HG03135 (cell line): ENCODE results near the gene NF2.
"Not testable (repeated sequence)": the region's sequence is repeated elsewhere in the genome, so short reads cannot be mapped to it uniquely, and the experiment has no call there.

Experiments used
- ATAC-seq: cut with Tn5 transposase; IDR thresholded peaks from one replicate; pipeline ENCODE4 v1.9.1; 2021; ENCODE audit warnings: mild to moderate bottlenecking, moderate library complexity; ENCODE audit not compliant: unreplicated experiment

The NF2 gene

DNA sequence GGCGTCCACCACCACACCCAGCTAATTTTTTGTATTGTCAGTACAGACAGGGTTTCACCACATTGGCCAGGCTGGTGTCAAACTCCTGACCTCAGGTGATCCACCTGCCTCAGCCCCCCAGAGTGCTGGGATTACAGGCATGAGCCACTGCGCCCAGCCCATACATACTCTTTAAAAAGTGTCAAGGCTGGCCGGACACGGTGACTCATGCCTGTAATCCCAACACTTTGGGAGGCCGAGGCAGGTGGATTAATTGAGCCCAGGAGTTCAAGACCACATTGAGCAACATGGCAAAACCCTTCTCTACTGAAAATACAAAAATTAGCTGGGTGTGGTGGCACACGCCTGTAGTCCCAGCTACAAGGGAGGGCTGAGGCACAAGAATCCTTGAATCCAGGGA lies 9.0 kb upstream of the NF2 start:
- ATAC-seq = not testable (repeated sequence)

DNA sequence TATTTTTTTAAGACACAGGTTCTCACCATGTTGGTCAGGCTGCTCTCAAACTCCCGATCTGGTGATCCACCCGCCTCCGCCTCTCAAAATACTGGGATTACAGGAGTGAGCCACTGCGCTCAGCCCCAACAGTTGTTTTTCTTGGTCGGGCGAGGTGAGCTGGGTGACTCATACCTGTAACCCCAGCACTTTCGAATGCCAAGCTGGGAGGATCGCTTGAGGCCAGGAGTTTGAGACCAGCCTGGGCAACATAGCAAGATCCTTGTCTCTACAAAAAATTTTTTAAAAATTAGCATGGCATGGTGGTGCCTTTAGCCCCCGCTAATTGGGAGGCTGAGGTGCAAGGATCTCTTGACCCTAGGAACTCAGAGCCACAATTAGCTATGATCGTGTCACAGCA lies 7.0 kb upstream of the NF2 start:
- no peak for ATAC-seq

DNA sequence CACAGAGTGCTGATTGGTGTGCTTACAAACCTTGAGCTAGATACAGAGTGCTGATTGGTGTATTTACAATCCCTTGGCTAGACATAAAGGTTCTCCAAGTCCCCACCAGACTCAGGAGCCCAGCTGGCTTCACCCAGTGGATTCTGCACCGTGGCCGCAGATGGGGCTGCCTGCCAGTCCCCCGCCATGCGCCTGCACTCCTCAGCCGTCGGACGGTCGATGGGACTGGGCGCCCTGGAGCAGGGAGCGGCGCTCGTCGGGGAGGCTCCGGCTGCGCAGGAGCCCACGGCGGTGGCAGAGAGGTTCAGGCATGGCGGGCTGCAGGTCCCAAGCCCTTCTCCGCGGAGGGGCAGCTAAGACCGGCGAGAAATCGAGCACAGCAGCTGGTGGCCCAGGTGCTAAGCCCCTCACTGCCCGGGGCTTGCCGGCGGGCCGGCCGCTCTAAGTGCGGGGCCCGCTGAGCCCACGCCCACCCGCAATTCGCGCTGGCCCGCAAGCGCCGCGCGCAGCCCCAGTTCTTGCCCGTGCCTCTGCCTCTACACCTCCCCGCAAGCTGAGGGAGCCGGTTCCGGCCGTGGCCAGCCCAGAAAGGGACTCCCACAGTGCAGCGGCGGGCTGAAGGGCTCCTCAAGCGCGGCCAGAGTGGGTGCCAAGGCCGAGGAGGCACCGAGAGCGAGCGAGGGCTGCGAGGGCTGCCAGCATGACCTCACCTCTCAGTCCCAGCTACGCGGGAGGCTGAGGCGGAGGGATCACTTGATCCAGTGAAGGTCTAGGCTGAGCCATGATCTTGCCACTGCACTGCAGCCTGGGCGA lies 5.4 kb upstream of the NF2 start:
- ATAC-seq = not testable (repeated sequence)

DNA sequence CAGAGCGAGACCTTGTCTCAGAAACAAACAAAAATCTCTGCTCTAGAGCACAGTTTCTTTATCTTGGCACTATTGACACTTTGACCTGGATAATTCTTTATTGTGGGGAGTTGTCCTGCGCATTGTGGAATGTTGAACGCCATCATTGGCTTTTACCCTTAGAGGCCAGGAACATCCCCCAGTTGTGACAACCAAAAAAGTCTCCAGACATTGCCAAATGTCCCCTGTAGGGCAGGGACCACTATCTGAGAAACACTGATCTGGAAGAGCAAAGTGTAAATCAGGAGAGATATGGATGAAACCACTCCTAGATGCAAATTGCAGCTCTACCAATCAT lies 4.8 kb upstream of the NF2 start:
- ATAC-seq = no peak

DNA sequence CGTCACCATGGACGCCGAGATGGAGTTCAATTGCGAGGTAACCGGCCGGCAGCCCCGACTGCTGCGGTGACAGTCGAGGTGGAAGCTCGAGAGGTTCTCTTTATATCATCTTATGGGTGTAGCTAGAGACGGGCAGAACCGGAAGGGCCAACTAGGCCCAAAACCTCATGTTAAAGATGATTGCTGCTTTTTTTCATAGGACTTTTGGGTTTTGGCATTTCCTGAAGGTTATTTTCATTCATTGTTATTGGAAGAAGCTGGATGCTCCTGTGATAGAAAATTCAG lies 585 bp downstream of the NF2 start:
- ATAC-seq = no peak

- ATAC-seq = no peak
These were observed 2.1 kb downstream of the NF2 start for GRCh38 chr22:29605527-29605850.

DNA sequence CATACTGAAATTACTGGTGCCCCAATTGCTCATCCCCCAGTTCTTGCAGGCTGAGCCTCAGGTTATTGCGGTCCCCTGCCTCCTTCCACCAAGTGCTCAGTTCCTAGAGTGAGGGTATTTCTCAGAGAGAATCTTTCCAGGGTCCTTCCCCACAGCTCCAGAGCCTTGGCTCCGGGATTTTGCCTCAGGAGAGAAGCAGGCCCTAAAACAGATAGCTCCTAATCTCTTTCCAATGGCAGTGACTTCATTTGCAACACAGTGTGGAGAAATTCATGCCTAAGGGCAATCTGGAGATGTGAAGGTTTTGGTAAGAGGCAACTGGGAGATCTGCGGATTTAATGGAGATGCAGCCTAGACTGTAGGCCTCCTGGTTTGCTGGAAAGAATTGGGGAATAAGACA lies 2.9 kb downstream of the NF2 start:
- no peak for ATAC-seq

GRCh38 chr22:29607426-29607825 lies 4.0 kb downstream of the NF2 start:
- ATAC-seq = no peak

- ATAC-seq = no peak
These were observed 5.7 kb downstream of the NF2 start for GRCh38 chr22:29609139-29609538.

- no peak for ATAC-seq
These were observed 7.3 kb downstream of the NF2 start for GRCh38 chr22:29610780-29611179.

DNA sequence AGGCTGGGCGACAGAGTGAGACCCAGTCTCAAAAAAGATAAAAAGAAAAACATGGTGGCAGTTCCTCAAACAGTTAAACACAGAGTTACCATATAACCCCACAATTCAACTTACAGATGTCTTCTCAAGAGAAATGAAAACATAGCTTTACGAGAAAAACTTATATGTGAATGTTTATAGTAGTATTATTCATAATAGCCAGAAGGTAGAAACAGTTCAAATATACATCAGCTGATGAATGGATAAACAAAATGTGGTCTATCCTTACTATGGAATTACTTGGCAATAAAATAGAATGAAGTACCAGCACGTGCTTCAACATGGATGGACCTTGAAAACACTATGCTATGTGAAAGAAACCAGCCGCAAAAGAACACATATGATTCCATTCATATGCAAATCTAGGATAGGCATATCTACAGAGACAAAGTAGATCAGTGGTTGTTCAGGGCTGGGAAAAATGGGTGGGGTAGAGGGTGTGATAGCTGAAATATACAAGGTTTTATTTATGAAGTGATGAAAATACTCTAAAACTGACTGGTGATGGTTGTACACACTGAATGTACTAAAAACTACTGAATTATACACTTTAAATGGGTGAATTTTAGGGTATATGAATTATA lies 12.4 kb downstream of the NF2 start:
- ATAC-seq = no peak

DNA sequence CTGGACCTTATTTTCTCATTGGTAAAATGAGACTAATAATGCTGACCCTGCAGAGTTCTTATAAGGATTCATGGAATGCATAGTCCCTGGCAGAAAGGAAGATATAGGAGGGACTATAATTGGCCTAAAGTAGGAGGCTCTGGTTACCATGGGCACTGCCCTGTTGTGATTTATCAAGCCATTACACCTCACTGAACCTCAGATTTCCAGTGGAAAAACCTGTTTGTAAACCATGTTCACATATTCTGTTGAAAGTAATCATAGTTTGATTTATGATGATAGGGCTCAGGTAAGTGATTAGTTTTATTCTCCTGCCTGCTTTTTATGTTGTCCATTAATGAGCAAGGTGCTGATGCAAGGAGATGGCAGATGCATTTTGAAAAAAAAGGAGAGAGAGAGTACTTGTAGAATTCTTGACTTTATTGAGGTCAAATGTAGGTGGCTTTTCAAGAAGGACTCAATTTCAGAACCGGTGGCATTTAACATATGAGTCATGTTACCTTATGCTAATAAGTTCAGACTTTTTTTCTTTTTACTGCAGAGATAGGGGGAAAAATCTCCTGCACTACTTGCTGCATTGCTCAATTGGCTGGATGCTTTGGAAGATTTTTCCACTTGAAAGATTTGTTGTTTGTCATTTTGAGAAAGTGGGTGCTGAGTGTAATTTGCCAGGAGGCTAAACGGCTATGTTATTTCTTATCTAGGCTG lies 14.6 kb downstream of the NF2 start:
- ATAC-seq = no peak

GRCh38 chr22:29621761-29622526 lies 18.5 kb downstream of the NF2 start:
- ATAC-seq = no peak

DNA sequence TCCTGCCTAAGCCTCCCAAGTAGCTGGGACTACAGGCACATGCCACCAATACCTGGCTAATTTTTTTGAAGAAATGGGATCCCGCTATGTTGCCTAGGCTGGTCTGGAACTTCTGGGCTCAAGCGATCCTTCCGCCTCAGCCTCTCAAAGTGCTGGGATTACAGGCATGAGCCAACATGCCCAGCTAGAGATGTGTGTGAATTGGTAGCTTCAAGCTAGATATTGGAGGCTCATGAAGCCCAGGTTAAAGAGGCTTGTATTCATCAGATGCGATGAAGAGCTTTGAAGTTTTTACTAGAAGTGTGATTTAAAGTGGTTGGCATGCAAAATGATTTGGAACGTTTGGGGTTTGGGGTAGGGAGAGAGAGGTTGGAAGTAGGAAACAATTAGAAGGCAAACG lies 19.6 kb downstream of the NF2 start:
- no peak for ATAC-seq

DNA sequence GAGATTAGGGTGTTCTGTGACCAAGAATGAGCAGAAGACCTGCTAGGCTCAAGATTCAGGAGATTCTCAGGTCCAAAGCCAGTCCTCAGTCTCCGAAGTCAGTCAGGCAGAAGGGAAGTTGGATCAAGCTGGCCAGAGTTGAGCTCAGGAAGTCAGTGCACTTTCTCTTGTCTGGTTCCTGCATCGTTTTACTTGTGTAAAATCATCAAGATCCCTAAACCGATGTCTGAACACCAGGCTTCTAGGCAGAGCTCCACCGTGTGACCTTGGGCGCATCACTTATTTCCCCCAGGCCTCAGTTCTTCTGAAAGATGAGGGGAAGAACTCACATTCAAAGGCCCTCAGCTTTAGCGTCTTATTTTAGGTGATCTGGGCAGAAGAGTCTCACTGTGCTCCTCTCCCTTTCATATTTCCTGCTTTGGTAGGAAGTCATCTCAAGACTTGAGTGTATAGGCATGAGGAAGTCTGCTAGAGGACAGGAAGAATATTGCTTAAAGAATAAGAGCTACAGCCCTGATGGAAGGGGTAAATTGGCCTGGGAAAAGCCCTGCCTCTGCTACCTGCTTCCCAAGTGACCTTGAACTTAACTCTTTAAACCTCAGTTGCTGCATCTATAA lies 20.2 kb downstream of the NF2 start:
- no peak for ATAC-seq

DNA sequence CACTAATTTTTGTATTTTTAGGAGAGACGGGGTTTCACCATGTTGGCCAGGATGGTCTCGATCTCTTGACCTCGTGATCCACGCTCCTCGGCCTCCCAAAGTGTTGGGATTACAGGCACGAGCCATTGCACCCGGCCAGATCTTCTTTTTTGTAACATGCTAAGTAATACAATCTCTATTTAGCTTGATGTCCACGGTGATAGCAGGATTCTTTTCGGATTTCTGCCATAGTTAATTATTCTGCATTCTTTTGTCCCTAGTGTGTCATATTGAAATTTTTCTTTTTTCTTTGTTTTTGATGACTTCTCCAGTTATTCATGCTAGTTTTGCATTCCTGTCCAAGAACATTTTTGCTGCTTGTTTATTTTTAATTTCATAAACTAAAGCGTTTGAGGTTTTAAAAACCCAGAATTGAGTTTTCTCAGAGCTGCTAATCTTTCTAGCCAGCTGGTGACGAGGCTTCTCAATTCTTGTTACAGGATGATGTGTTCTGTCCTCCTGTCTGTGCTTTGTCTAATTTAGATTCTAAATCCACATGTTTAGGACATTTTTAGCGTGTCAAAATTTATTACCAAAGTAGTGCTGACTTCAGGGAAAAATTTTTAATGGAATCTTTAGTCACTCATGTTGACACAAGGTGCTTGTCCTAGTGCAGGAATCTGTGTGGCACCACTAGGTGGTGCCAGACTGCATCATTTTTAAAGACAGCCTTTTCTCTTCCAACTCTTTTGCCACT lies 21.8 kb downstream of the NF2 start:
- no peak for ATAC-seq

DNA sequence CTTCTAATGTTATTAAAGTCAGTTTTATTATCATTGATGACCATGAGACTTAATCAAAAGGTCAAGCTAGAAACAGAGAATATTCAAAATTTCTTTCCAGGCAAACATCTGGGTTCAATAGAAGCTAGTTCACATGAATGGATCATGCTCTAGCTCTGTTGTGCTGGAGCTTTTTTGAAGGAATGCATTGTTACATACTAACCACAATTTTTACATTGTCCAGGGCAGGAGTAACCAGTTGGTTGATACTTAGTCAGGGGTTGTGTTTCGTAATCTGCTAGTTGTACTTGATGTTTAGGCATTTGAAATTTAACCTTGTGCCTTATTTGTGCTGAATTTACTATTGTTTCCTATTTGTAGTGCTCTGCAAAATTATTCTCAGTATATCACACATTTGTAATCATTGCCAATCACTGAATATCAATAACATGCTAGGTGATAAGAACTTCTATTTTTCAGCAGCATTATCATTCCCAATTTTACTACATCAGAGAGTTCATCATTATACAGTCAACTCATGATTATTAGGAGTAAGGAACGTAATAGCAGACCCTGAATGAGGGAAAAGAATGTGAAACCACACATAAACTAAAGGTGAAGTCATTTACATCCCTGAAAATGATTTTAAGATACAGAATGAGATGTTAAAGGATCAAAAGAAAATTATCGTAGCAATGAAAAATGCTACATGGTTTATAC lies 23.2 kb downstream of the NF2 start:
- ATAC-seq = no peak

GRCh38 chr22:29627196-29627535 lies 23.7 kb downstream of the NF2 start:
- no peak for ATAC-seq

GRCh38 chr22:29628996-29629902 lies 25.8 kb downstream of the NF2 start:
- no peak for ATAC-seq
